GM23338 (cell line): ENCODE results near the gene AGAP1. TPM values are rescaled to one million over a fixed set of nuclear protein-coding genes. Genes with fewer than 3 reads are reported as not detected.

Experiments used
- ATAC-seq: fragments of 200-7000 bp; cut with Tn5 transposase; 3 replicates; pipeline ENCODE4 v1.9.1; 2020
- DNase-seq: peaks from one replicate; pipeline ENCODE4 v3.0.0-alpha.2; 2015; ENCODE audit warnings: low spot score
- H2AFZ ChIP-seq: fragments of 200-600 bp; sonication (generic); 2 replicates; pipeline ENCODE4 v1.8.0; 2016; ENCODE audit warnings: antibody characterized with exemption, mild to moderate bottlenecking, moderate library complexity
- H3F3A ChIP-seq: fragments of 200-600 bp; sonication (generic); replicated peaks from 2 replicates; pipeline ENCODE4 v1.8.0; 2017; ENCODE audit warnings: antibody characterized with exemption, mixed run types, low read depth
- H3K27ac ChIP-seq: fragments of 200-600 bp; sonication (generic); 2 replicates; pipeline ENCODE4 v1.6.1; 2016; ENCODE audit warnings: low read depth
- H3K27me3 ChIP-seq: fragments of 200-600 bp; sonication (generic); 2 replicates; pipeline ENCODE4 v1.8.0; 2016; ENCODE audit warnings: mild to moderate bottlenecking, mixed run types, moderate library complexity; ENCODE audit not compliant: insufficient read depth
- H3K36me3 ChIP-seq: fragments of 200-600 bp; sonication (generic); 2 replicates; pipeline ENCODE4 v1.8.0; 2016; ENCODE audit warnings: mild to moderate bottlenecking; ENCODE audit not compliant: insufficient read depth
- H3K4me1 ChIP-seq: fragments of 200-600 bp; sonication (generic); 2 replicates; pipeline ENCODE4 v1.8.0; 2016; ENCODE audit warnings: mild to moderate bottlenecking, moderate library complexity; ENCODE audit not compliant: insufficient read depth
- H3K4me2 ChIP-seq: fragments of 200-600 bp; sonication (generic); 2 replicates; pipeline ENCODE4 v1.7.1; 2017; ENCODE audit warnings: mixed run types
- H3K4me3 ChIP-seq: fragments of 200-600 bp; sonication (generic); 2 replicates; pipeline ENCODE4 v1.6.1; 2016; ENCODE audit warnings: mixed run types
- H3K79me2 ChIP-seq: fragments of 200-600 bp; sonication (generic); replicated peaks from 2 replicates; pipeline ENCODE4 v1.8.0; 2017; ENCODE audit warnings: mild to moderate bottlenecking; ENCODE audit not compliant: insufficient read depth
- H3K9me2 ChIP-seq: fragments of 200-600 bp; sonication (generic); 2 replicates; pipeline ENCODE4 v1.8.0; 2017; ENCODE audit not compliant: insufficient read depth
- H4K20me1 ChIP-seq: fragments of 200-600 bp; sonication (generic); replicated peaks from 2 replicates; pipeline ENCODE4 v1.8.0; 2017; ENCODE audit warnings: mild to moderate bottlenecking; ENCODE audit not compliant: insufficient read depth
- H3K27ac Mint-ChIP-seq: 2 replicates; pipeline ENCODE4 v1.8.0; 2020; ENCODE audit warnings: inconsistent platforms, mild to moderate bottlenecking, moderate library complexity, mixed read lengths
- H3K27me3 Mint-ChIP-seq: 3 replicates; pipeline ENCODE4 v1.8.0; 2022; ENCODE audit warnings: low read depth, mild to moderate bottlenecking, moderate library complexity, mixed read lengths, inconsistent platforms; ENCODE audit not compliant: insufficient read depth, poor library complexity
- H3K36me3 Mint-ChIP-seq: 3 replicates; pipeline ENCODE4 v1.8.0; 2021; ENCODE audit warnings: low read depth, mild to moderate bottlenecking, inconsistent platforms, moderate library complexity, mixed read lengths
- H3K4me1 Mint-ChIP-seq: 3 replicates; pipeline ENCODE4 v1.8.0; 2020; ENCODE audit warnings: mild to moderate bottlenecking, inconsistent platforms, mixed read lengths
- H3K4me3 Mint-ChIP-seq: 3 replicates; pipeline ENCODE4 v1.8.0; 2021; ENCODE audit warnings: moderate library complexity, mild to moderate bottlenecking, inconsistent platforms, mixed read lengths
- H3K9me3 Mint-ChIP-seq: 3 replicates; pipeline ENCODE4 v1.8.0; 2020; ENCODE audit warnings: moderate library complexity, mild to moderate bottlenecking, inconsistent platforms, mixed read lengths
- CREB1 ChIP-seq: fragments of 250-450 bp; sonication (Bioruptor Pico); IDR thresholded peaks from 2 replicates; pipeline ENCODE4 v1.5.0; 2020; ENCODE audit warnings: low read depth, mild to moderate bottlenecking, moderate library complexity
- CTCF ChIP-seq, 2 experiments: fragments of 200-600 bp in 1 of 2; sonication (generic) in 1 of 2; conservative IDR thresholded peaks; 2 replicates each; pipeline versions ENCODE4 v1.5.1 to v1.6.1; 2016 to 2017; ENCODE audit warnings: antibody characterized with exemption in 2 of 2, low read depth in 2 of 2, mild to moderate bottlenecking in 2 of 2, moderate library complexity in 1 of 2
- EZH2 ChIP-seq: fragments of 200-600 bp; sonication (generic); IDR thresholded peaks from one replicate; pipeline ENCODE4 v1.8.0; 2017; ENCODE audit warnings: antibody characterized with exemption, mild to moderate bottlenecking, low read depth; ENCODE audit not compliant: unreplicated experiment
- EZH2phosphoT487 ChIP-seq: fragments of 200-600 bp; sonication (generic); IDR thresholded peaks from one replicate; pipeline ENCODE4 v1.8.1; 2018; ENCODE audit warnings: antibody characterized with exemption; ENCODE audit not compliant: unreplicated experiment
- JUNB ChIP-seq: IDR thresholded peaks from one replicate; pipeline ENCODE4 v1.6.1; 2016; ENCODE audit warnings: antibody characterized with exemption; ENCODE audit not compliant: unreplicated experiment
- POLR2AphosphoS5 ChIP-seq: IDR thresholded peaks from 2 replicates; pipeline ENCODE4 v1.6.1; 2016; ENCODE audit warnings: antibody characterized with exemption, low read depth
- REST ChIP-seq: IDR thresholded peaks from one replicate; pipeline ENCODE4 v1.6.1; 2018; ENCODE audit warnings: antibody characterized with exemption; ENCODE audit not compliant: unreplicated experiment
- STAT1 ChIP-seq: IDR thresholded peaks from one replicate; pipeline ENCODE4 v1.6.1; 2016; ENCODE audit warnings: antibody characterized with exemption; ENCODE audit not compliant: unreplicated experiment
- ZNF114 ChIP-seq: fragments of 250-450 bp; sonication (Bioruptor Pico); IDR thresholded peaks from 2 replicates; pipeline ENCODE4 v1.5.0; 2020; ENCODE audit warnings: mild to moderate bottlenecking, moderate library complexity
- ZNF331 ChIP-seq: fragments of 250-450 bp; sonication (Bioruptor Pico); IDR thresholded peaks from 2 replicates; pipeline ENCODE4 v1.5.0; 2020; ENCODE audit warnings: low read depth, mild to moderate bottlenecking, moderate library complexity
- ZNF462 ChIP-seq: fragments of 250-450 bp; sonication (Bioruptor Pico); IDR thresholded peaks from 2 replicates; pipeline ENCODE4 v1.5.0; 2020; ENCODE audit warnings: mild to moderate bottlenecking, moderate library complexity
- polyA plus RNA-seq: library from polyadenylated mRNA; unstranded; fragments of >200 nt; fragmentation: Nextera tagmentation; extraction: Ambion mirVana; gene quantifications from 2 replicates; pipeline ENCODE4 v1.2.1, GENCODE V29; 2016
- total RNA-seq: library from RNA; depleted of rRNA; stranded (reverse); fragments of >200 nt; shearing (Covaris generic); gene quantifications from 2 replicates; pipeline ENCODE4 v1.2.3, GENCODE V29; 2014

Gene AGAP1
- total and polyA plus RNA-seq, 2 experiments from 2014 or later: 13.3 to 27.9 TPM

- Histone ChIP-seq H3K27ac (no peak overlapping the region), H3K4me2 (no peak overlapping the region), H3K79me2 (no peaks in the 10 kb centered on the region), H4K20me1 (0 out of 2 replicates have a peak, but pooled peaks cover 5% of the 10 kb centered on the region), H3F3A (no peaks in the 10 kb centered on the region; the same call in 1 of the 2 replicates), H3K9me2 (no peaks in the 10 kb centered on the region), H3K4me3 (no peak overlapping the region), H2AFZ (no peak overlapping the region), H3K36me3 (no peaks in the 10 kb centered on the region), H3K4me1 (peaks cover 36% of the 10 kb centered on the region), H3K27me3 (no peaks in the 10 kb centered on the region; the same call in none of the 2 replicates)
- Mint-ChIP-seq H3K27me3 (peaks cover 17% of the 10 kb centered on the region), H3K9me3 (no peaks in the 10 kb centered on the region), H3K4me1 (peaks cover 53% of the 10 kb centered on the region), H3K4me3 (no peak overlapping the region), H3K36me3 (no peaks in the 10 kb centered on the region), H3K27ac (no peak overlapping the region)
- TF ChIP-seq STAT1 (no peak), EZH2 (no peak)
- DNase-seq (no peak), ATAC-seq (no peak)
Measured at GRCh38 chr2:236017446-236017845, 523.6 kb downstream of the AGAP1 start.

GRCh38 chr2:236019434-236019833, 525.6 kb downstream of the AGAP1 start:
- no peak for ATAC-seq
- no peaks in the 10 kb centered on the region for H3F3A ChIP-seq
- no peak overlapping the region for H3K27ac Mint-ChIP-seq
- TF ChIP-seq CTCF (conservative IDR thresholded peaks at IDR 0.05; ENCODE audit: low read depth in 2 of 2) (no peak), REST (no peak), ZNF331 (CRISPR knock-in tag) (no peak), CREB1 (CRISPR knock-in tag) (no peak), JUNB (no peak), STAT1 (no peak), ZNF114 (CRISPR knock-in tag) (no peak), EZH2phosphoT487 (no peak), POLR2AphosphoS5 (no peak), ZNF462 (CRISPR knock-in tag) (no peak), EZH2 (no peak)

More at GRCh38 chr2:236019434-236019833, 525.6 kb downstream of the AGAP1 start:
- no peaks in the 10 kb centered on the region for H3K27me3 ChIP-seq
- H3K4me3 Mint-ChIP-seq: no peak overlapping the region
- 0 out of 2 replicates have a peak, but pooled peaks cover 5% of the 10 kb centered on the region for H4K20me1 ChIP-seq
- no peak overlapping the region for H3K27ac ChIP-seq
- H3K27me3 Mint-ChIP-seq: peaks cover 11% of the 10 kb centered on the region
- no peak overlapping the region for H2AFZ ChIP-seq
- no peaks in the 10 kb centered on the region for H3K9me3 Mint-ChIP-seq
- no peaks in the 10 kb centered on the region for H3K36me3 ChIP-seq
- no peak overlapping the region for H3K4me3 ChIP-seq
- no peaks in the 10 kb centered on the region for H3K36me3 Mint-ChIP-seq
- H3K4me1 ChIP-seq: peaks cover 24% of the 10 kb centered on the region
- no peak overlapping the region for H3K4me2 ChIP-seq
- DNase-seq: no peak
- H3K79me2 ChIP-seq: no peaks in the 10 kb centered on the region
- peaks cover 35% of the 10 kb centered on the region for H3K4me1 Mint-ChIP-seq
- no peaks in the 10 kb centered on the region for H3K9me2 ChIP-seq
